Natural killer cell (primary cell): ENCODE data around the gene C1QL4. TPM values are rescaled to one million over a fixed set of nuclear protein-coding genes. Genes with fewer than 3 reads are reported as not detected.
A peak's percentile ranks its signal among the peaks of the same experiment; 100 is the strongest.
"Not testable (repeated sequence)": the region's sequence is repeated elsewhere in the genome, so short reads cannot be mapped to it uniquely, and the experiment has no call there.

Experiments
- ATAC-seq, 3 donors: fragments of 150-1000 bp in 2 of 3; fragments of 200-7000 bp in 1 of 3; cut with Tn5 transposase; 1 replicate in 1 of 3; 2 replicates in 2 of 3; pipeline ENCODE4 v1.10.0; 2021; ENCODE audit warnings: mild to moderate bottlenecking in 2 of 3, moderate library complexity in 2 of 3
- DNase-seq, 2 donors: peaks; one replicate each; pipeline versions ENCODE4 v3.0.0 to v3.0.0-alpha.2; 2013 to 2021; ENCODE audit warnings: mixed read lengths in 1 of 2
- H3K27ac ChIP-seq: one replicate; pipeline ENCODE4 v1.5.1; 2013; ENCODE audit warnings: mild to moderate bottlenecking, low read length
- H3K27me3 ChIP-seq: one replicate; pipeline ENCODE4 v1.6.1; 2013; ENCODE audit warnings: low read length; ENCODE audit not compliant: control insufficient read depth, insufficient read depth
- H3K36me3 ChIP-seq: one replicate; pipeline ENCODE4 v1.6.1; 2013; ENCODE audit warnings: low read length; ENCODE audit not compliant: control insufficient read depth, insufficient read depth
- H3K4me1 ChIP-seq: one replicate; pipeline ENCODE4 v1.6.1; 2013; ENCODE audit warnings: low read length; ENCODE audit not compliant: control insufficient read depth, insufficient read depth
- H3K4me3 ChIP-seq: one replicate; pipeline ENCODE4 v1.5.1; 2013; ENCODE audit warnings: low read length
- H3K9me3 ChIP-seq: one replicate; pipeline ENCODE4 v1.6.1; 2013; ENCODE audit warnings: low read length; ENCODE audit not compliant: control insufficient read depth, insufficient read depth
- H3K27ac Mint-ChIP-seq, 2 donors: one replicate each; pipeline ENCODE4 v1.8.0; 2022; ENCODE audit warnings: mild to moderate bottlenecking in 2 of 2, mixed read lengths in 2 of 2, moderate library complexity in 1 of 2
- H3K27me3 Mint-ChIP-seq, 2 donors: one replicate each; pipeline ENCODE4 v1.8.0; 2022; ENCODE audit warnings: low read depth in 2 of 2, mixed read lengths in 2 of 2
- H3K36me3 Mint-ChIP-seq: one replicate; pipeline ENCODE4 v1.8.0; 2022; ENCODE audit warnings: mixed read lengths
- H3K4me1 Mint-ChIP-seq, 2 donors: one replicate each; pipeline ENCODE4 v1.8.0; 2022; ENCODE audit warnings: mixed read lengths in 2 of 2
- H3K4me3 Mint-ChIP-seq: one replicate; pipeline ENCODE4 v1.8.0; 2022; ENCODE audit warnings: mild to moderate bottlenecking, moderate library complexity, mixed read lengths
- H3K9me3 Mint-ChIP-seq, 2 donors: one replicate each; pipeline ENCODE4 v1.8.0; 2022; ENCODE audit warnings: mixed read lengths in 2 of 2
- CTCF ChIP-seq: fragments of 200-600 bp; IDR thresholded peaks from one replicate; pipeline ENCODE4 v1.8.0; 2022; ENCODE audit warnings: antibody characterized with exemption
- WGBS: methylation state at CpG from one replicate; pipeline ENCODE4 v1.1.7; 2013; ENCODE audit warnings: missing lambda C conversion rate; ENCODE audit not compliant: insufficient coverage; 5-methylcytosine and 5-hydroxymethylcytosine counted together
- intact Hi-C: fragments of 100-400 bp; cut with micrococcal nuclease; formaldehyde crosslinking; loops from one replicate; pipeline ENCODE4 v1.14.2; 2022
- total RNA-seq, 4 donors: library from RNA; stranded (reverse); fragments of 120-200 nt in 1 of 4; gene quantifications; one replicate each; pipeline versions ENCODE4 v1.2.3 to v1.2.4, GENCODE V29; 2013 to 2022

The C1QL4 gene
- total RNA-seq, 3 donors from 2014 or later (not counting 1 experiment from before 2014, with no cell fraction given) = not detected

- intact Hi-C loops = loop anchor here (2.0 kb wide), 1 partner anchor 13 kb away; the partner anchor contains the start of gene C1QL4
- WGBS = 15% methylated on average over 19 of the region's 19 CpGs
- no peak for TF ChIP-seq CTCF
- Histone ChIP-seq H3K9me3 (no peaks in the 10 kb centered on the region), H3K27ac (no peak overlapping the region), H3K27me3 (no peaks in the 10 kb centered on the region), H3K4me1 (peaks cover 16% of the 10 kb centered on the region), H3K4me3 (peak overlapping the region; percentile 67), H3K36me3 (no peaks in the 10 kb centered on the region)
- DNase-seq (no peak), ATAC-seq (no peak)
- Mint-ChIP-seq H3K4me3 (peak overlapping the region; percentile 89), H3K27ac (peak overlapping the region; percentile 77 to 86), H3K4me1 (peaks cover 11 to 18% of the 10 kb centered on the region in 2 donors), H3K27me3 (peaks cover 0 to 5% of the 10 kb centered on the region in 2 donors), H3K9me3 (no peaks in the 10 kb centered on the region), H3K36me3 (no peaks in the 10 kb centered on the region)
These were observed 13.4 kb downstream of the C1QL4 start for GRCh38 chr12:49323524-49324097.

GRCh38 chr12:49322708-49323523, 14.1 kb downstream of the C1QL4 start, which contains the start of gene TROAP:
TROAP (plus strand) TSS chr12:49323255; CDS start chr12:49323609, 354 bp downstream.
- intact Hi-C loops = loop anchor here (2.0 kb wide), 1 partner anchor 14 kb away; the partner anchor contains the start of gene C1QL4
- WGBS = under 1% methylated on average over 65 of the region's 65 CpGs
- H3K4me3 ChIP-seq = peak within 1 kb of the TSS; percentile 67

GRCh38 chr12:49322367-49322707, 14.7 kb downstream of the C1QL4 start:
- Histone ChIP-seq H3K27ac (no peak overlapping the region), H3K9me3 (no peaks in the 10 kb centered on the region), H3K27me3 (no peaks in the 10 kb centered on the region), H3K4me1 (peaks cover 16% of the 10 kb centered on the region), H3K36me3 (no peaks in the 10 kb centered on the region), H3K4me3 (peak overlapping the region; percentile 67)
- Mint-ChIP-seq H3K4me1 (peaks cover 11 to 18% of the 10 kb centered on the region in 2 donors), H3K9me3 (no peaks in the 10 kb centered on the region), H3K27ac (peak overlapping the region; percentile 77 to 86), H3K27me3 (peaks cover 0 to 5% of the 10 kb centered on the region in 2 donors), H3K36me3 (no peaks in the 10 kb centered on the region), H3K4me3 (peak overlapping the region; percentile 89)
- ATAC-seq = no peak
- TF ChIP-seq CTCF = no peak
- intact Hi-C loops = loop anchor here (2.0 kb wide), 1 partner anchor 14 kb away; the partner anchor contains the start of gene C1QL4
- no peak for DNase-seq
- 48% methylated on average over 9 of the region's 12 CpGs for WGBS

More at GRCh38 chr12:49322708-49323523, 14.1 kb downstream of the C1QL4 start, which contains the start of gene TROAP:
- H3K36me3 ChIP-seq = no peaks in the 10 kb centered on the region
- Mint-ChIP-seq H3K9me3 (no peaks in the 10 kb centered on the region), H3K27ac (peak within 1 kb of the TSS; percentile 77 to 86), H3K27me3 (peaks cover 0 to 5% of the 10 kb centered on the region in 2 donors), H3K36me3 (no peaks in the 10 kb centered on the region), H3K4me1 (peaks cover 11 to 18% of the 10 kb centered on the region in 2 donors), H3K4me3 (peak within 1 kb of the TSS; percentile 89)
- H3K4me1 ChIP-seq = peaks cover 16% of the 10 kb centered on the region
- DNase-seq (peak; percentile 94 to 98), ATAC-seq (peak; percentile 96 to 99 (median 97))
- no peaks in the 10 kb centered on the region for H3K9me3 ChIP-seq
- TF ChIP-seq CTCF = no peak
- H3K27ac ChIP-seq = peak within 1 kb of the TSS; percentile 46
- no peaks in the 10 kb centered on the region for H3K27me3 ChIP-seq

- 97% methylated on average over 9 of the region's 9 CpGs for WGBS
- H3K27me3 Mint-ChIP-seq, intact Hi-C loops, H3K36me3 ChIP-seq, H3K9me3 Mint-ChIP-seq, H3K27ac Mint-ChIP-seq, H3K4me3 ChIP-seq, H3K9me3 ChIP-seq, H3K27me3 ChIP-seq, ATAC-seq, H3K27ac ChIP-seq, H3K36me3 Mint-ChIP-seq, DNase-seq: not testable (repeated sequence)
- Mint-ChIP-seq H3K4me3 (peak overlapping the region; percentile 2), H3K4me1 (peaks cover 11 to 18% of the 10 kb centered on the region in 2 donors)
- peaks cover 16% of the 10 kb centered on the region for H3K4me1 ChIP-seq
These were observed 16.4 kb downstream of the C1QL4 start for GRCh38 chr12:49320411-49321103.

GRCh38 chr12:49317118-49317517, 19.9 kb downstream of the C1QL4 start:
- DNase-seq, H3K4me1 ChIP-seq, H3K4me3 Mint-ChIP-seq, H3K36me3 ChIP-seq, H3K4me3 ChIP-seq, H3K9me3 ChIP-seq, H3K27ac Mint-ChIP-seq, intact Hi-C loops, H3K4me1 Mint-ChIP-seq, H3K36me3 Mint-ChIP-seq, H3K27me3 ChIP-seq, ATAC-seq, H3K27ac ChIP-seq, H3K27me3 Mint-ChIP-seq, H3K9me3 Mint-ChIP-seq: not testable (repeated sequence)
- 93% methylated on average over 8 of the region's 10 CpGs for WGBS
